ENCODE data around the gene EXOC1L. TPM values are rescaled to one million over a fixed set of nuclear protein-coding genes. Genes with fewer than 3 reads are reported as not detected.

Gene EXOC1L
- total RNA-seq, 1 experiment from 2014 or later, result not detected

DNA sequence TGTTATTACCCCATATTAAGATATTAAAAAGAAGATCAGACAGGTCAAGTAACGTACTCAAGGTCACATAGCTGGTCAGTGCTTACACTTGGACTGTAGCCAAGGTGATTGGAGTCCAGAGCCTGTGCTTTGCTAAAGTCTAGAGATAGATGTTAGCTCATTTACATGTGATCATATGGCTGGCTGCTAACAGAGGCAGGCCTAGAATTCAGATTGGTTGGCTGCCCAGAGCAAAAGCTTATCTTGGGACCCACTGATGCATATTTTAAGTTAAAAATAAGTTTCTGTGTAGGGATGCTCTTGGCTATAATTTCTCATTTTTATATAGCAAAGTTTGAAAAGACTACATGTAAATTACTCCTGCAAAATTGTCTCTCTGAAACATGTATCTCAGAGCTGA lies 18.1 kb upstream of the EXOC1L start:
- ATAC-seq, result no peak
- no peak overlapping the region for H3K27ac ChIP-seq (ENCODE audit: low read length)
- in situ Hi-C loops (cut with HindIII; ENCODE audit: low pct_unique_long_range_greater_than_20kb, low sequenced_read_pairs) (no loop called here), intact Hi-C loops (cut with micrococcal nuclease; ENCODE audit: unreplicated experiment) (no loop called here)
- TF ChIP-seq CTCF (IDR thresholded peaks at IDR 0.05), result no peak
- no peak for TF ChIP-seq REST (IDR thresholded peaks at IDR 0.05; ENCODE audit: insufficient read depth in 1 of 2, low read depth in 2 of 2, low read length in 1 of 2)
- H3K9me3 ChIP-seq (ENCODE audit: control insufficient read depth, insufficient read depth, low read depth, low read length), result no peaks in the 10 kb centered on the region
- ChIA-PET CTCF (no interaction called here), POLR2A (no interaction called here)
- peaks cover 2% of the 10 kb centered on the region; the same call in 1 of the 2 replicates for H3K27me3 ChIP-seq (ENCODE audit: control insufficient read depth, insufficient read depth, low read length)
- no TSS peak for BruUV-seq (replicated peaks)
- DNase-seq (ENCODE audit: low read depth, low spot score), result no peak
- H3K4me1 ChIP-seq (ENCODE audit: control insufficient read depth, insufficient read depth, low read length), result no peaks in the 10 kb centered on the region
- no peaks in the 10 kb centered on the region for H3K36me3 ChIP-seq (ENCODE audit: control insufficient read depth, insufficient read depth, low read length)
- no peak overlapping the region for H3K4me3 ChIP-seq (ENCODE audit: low read depth in 2 of 2, low read length in 2 of 2)

GRCh38 chr4:55807556-55807955 lies 12.0 kb upstream of the EXOC1L start:
- no peak overlapping the region for H3K27ac ChIP-seq (ENCODE audit: low read length)
- H3K27me3 ChIP-seq (ENCODE audit: control insufficient read depth, insufficient read depth, low read length), result no peaks in the 10 kb centered on the region
- in situ Hi-C loops (cut with HindIII; ENCODE audit: low pct_unique_long_range_greater_than_20kb, low sequenced_read_pairs), result no loop called here
- no TSS peak for BruUV-seq (replicated peaks)
- TF ChIP-seq SIN3A (IDR thresholded peaks at IDR 0.05; ENCODE audit: borderline replicate concordance, insufficient read depth, low read depth, low read length), result no peak
- ChIA-PET CTCF (no interaction called here), POLR2A (no interaction called here)
- no peaks in the 10 kb centered on the region for H3K36me3 ChIP-seq (ENCODE audit: control insufficient read depth, insufficient read depth, low read length)
- intact Hi-C loops (cut with micrococcal nuclease; ENCODE audit: unreplicated experiment), result no loop called here
- no peak overlapping the region for H3K4me3 ChIP-seq (ENCODE audit: low read depth in 2 of 2, low read length in 2 of 2)
- H3K4me1 ChIP-seq (ENCODE audit: control insufficient read depth, insufficient read depth, low read length), result no peaks in the 10 kb centered on the region
- ATAC-seq (no peak), DNase-seq (ENCODE audit: low read depth, low spot score) (no peak)
- no peaks in the 10 kb centered on the region for H3K9me3 ChIP-seq (ENCODE audit: control insufficient read depth, insufficient read depth, low read depth, low read length)

DNA sequence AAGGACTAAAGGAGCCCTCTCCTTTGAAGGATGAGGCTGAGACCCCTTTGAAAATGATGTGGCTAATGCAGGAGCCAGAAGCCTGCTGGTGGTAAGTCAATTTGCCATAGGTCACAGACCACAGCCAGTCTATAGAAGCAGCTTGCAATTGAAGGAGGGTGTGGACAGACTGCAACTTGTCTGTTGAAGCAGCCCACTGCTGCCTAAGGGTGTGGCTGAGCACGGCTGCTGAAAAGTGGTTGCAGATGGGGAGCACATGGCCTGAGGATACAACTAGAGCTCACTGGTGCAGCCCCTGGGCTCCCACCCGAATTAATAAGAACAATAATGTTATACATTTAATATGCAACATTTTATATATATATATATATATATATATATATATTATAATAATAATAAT lies 11.4 kb upstream of the EXOC1L start:
- H3K4me1 ChIP-seq (ENCODE audit: control insufficient read depth, insufficient read depth, low read length), result no peaks in the 10 kb centered on the region
- no peak for DNase-seq (ENCODE audit: low read depth, low spot score)
- no peak overlapping the region for H3K27ac ChIP-seq (ENCODE audit: low read length)
- ATAC-seq, result no peak
- intact Hi-C loops (cut with micrococcal nuclease; ENCODE audit: unreplicated experiment), result no loop called here
- in situ Hi-C loops (cut with HindIII; ENCODE audit: low pct_unique_long_range_greater_than_20kb, low sequenced_read_pairs), result no loop called here
- no peak overlapping the region for H3K4me3 ChIP-seq (ENCODE audit: low read depth in 2 of 2, low read length in 2 of 2)
- no peak for TF ChIP-seq POLR2AphosphoS5 (IDR thresholded peaks at IDR 0.05; ENCODE audit: low read depth, low read length)
- no peak for TF ChIP-seq SIN3A (IDR thresholded peaks at IDR 0.05; ENCODE audit: borderline replicate concordance, insufficient read depth, low read depth, low read length)
- no peak for TF ChIP-seq CTCF (IDR thresholded peaks at IDR 0.05)
- TF ChIP-seq TCF7L2 (IDR thresholded peaks at IDR 0.05; ENCODE audit: low read depth, low read length), result no peak
- no peak for TF ChIP-seq REST (IDR thresholded peaks at IDR 0.05; ENCODE audit: insufficient read depth in 1 of 2, low read depth in 2 of 2, low read length in 1 of 2)
- H3K9me3 ChIP-seq (ENCODE audit: control insufficient read depth, insufficient read depth, low read depth, low read length), result no peaks in the 10 kb centered on the region
- H3K36me3 ChIP-seq (ENCODE audit: control insufficient read depth, insufficient read depth, low read length), result no peaks in the 10 kb centered on the region
- BruUV-seq (replicated peaks), result no TSS peak
- ChIA-PET CTCF (no interaction called here), POLR2A (no interaction called here)
- no peaks in the 10 kb centered on the region for H3K27me3 ChIP-seq (ENCODE audit: control insufficient read depth, insufficient read depth, low read length)

Data from Panc1 (cell line).